T-helper 2 cell treated with Interferon-gamma antibody and Interleukin-4, amounts not matched to agents 5 μg/mL and 100 μg/mL, for 36 hours (primary cell): Measurements from ENCODE around the gene NXT1.

Experiments
- DNase-seq: peaks from one replicate; pipeline ENCODE4 v3.0.0; 2021; ENCODE audit warnings: low spot score
- H3K27ac Mint-ChIP-seq: one replicate; pipeline ENCODE4 v1.8.0; 2021; ENCODE audit warnings: mild to moderate bottlenecking, mixed read lengths
- H3K27me3 Mint-ChIP-seq: one replicate; pipeline ENCODE4 v1.8.0; 2021; ENCODE audit warnings: low read depth, mixed read lengths
- H3K36me3 Mint-ChIP-seq: one replicate; pipeline ENCODE4 v1.8.0; 2021; ENCODE audit warnings: low read depth, mixed read lengths
- H3K4me1 Mint-ChIP-seq: one replicate; pipeline ENCODE4 v1.8.0; 2021; ENCODE audit warnings: low read depth, mixed read lengths
- H3K4me3 Mint-ChIP-seq: one replicate; pipeline ENCODE4 v1.8.0; 2022; ENCODE audit warnings: mild to moderate bottlenecking, moderate library complexity, mixed read lengths
- H3K9me3 Mint-ChIP-seq: one replicate; pipeline ENCODE4 v1.8.0; 2021; ENCODE audit warnings: mixed read lengths

The NXT1 gene

GRCh38 chr20:23358923-23359593 is 8.5 kb downstream of the NXT1 start:
- H3K9me3 Mint-ChIP-seq: no peaks in the 10 kb centered on the region
- peaks cover 31% of the 10 kb centered on the region for H3K4me1 Mint-ChIP-seq
- H3K27ac Mint-ChIP-seq: peak overlapping the region; percentile 86
- H3K4me3 Mint-ChIP-seq: peak overlapping the region; percentile 94
- peaks cover 10% of the 10 kb centered on the region for H3K36me3 Mint-ChIP-seq
- no peaks in the 10 kb centered on the region for H3K27me3 Mint-ChIP-seq
- no peak for DNase-seq

- Mint-ChIP-seq H3K27ac (peak overlapping the region; percentile 91), H3K4me1 (peaks cover 38% of the 10 kb centered on the region), H3K36me3 (peaks cover 17% of the 10 kb centered on the region), H3K9me3 (no peaks in the 10 kb centered on the region), H3K4me3 (peak overlapping the region; percentile 84), H3K27me3 (no peaks in the 10 kb centered on the region)
- no peak for DNase-seq
These were observed 9.9 kb downstream of the NXT1 start for GRCh38 chr20:23360531-23360930.

- Mint-ChIP-seq H3K27me3 (no peaks in the 10 kb centered on the region), H3K4me1 (peaks cover 40% of the 10 kb centered on the region), H3K27ac (peak overlapping the region; percentile 91), H3K9me3 (no peaks in the 10 kb centered on the region), H3K4me3 (peak overlapping the region; percentile 84), H3K36me3 (peaks cover 15% of the 10 kb centered on the region)
- DNase-seq: no peak
These were observed 10.5 kb downstream of the NXT1 start for GRCh38 chr20:23361119-23361475.

GRCh38 chr20:23361476-23362391 is 11.1 kb downstream of the NXT1 start, which contains the start of gene GZF1:
TSS of gene GZF1 (plus strand) at chr20:23362182. CDS start at chr20:23364384, 2,202 bp downstream.
- H3K4me1 Mint-ChIP-seq: peaks cover 47% of the 10 kb centered on the region

GRCh38 chr20:23362392-23363256 is 12.0 kb downstream of the NXT1 start:
- Mint-ChIP-seq H3K4me1 (peaks cover 46% of the 10 kb centered on the region), H3K9me3 (no peaks in the 10 kb centered on the region), H3K4me3 (peak overlapping the region; percentile 94), H3K27ac (peak overlapping the region; percentile 95), H3K27me3 (no peaks in the 10 kb centered on the region), H3K36me3 (peaks cover 24% of the 10 kb centered on the region)
- no peak for DNase-seq

More at GRCh38 chr20:23361476-23362391, 11.1 kb downstream of the NXT1 start, which contains the start of gene GZF1:
- Mint-ChIP-seq H3K27ac (peak within 1 kb of the TSS; percentile 95), H3K36me3 (peaks cover 22% of the 10 kb centered on the region), H3K9me3 (no peaks in the 10 kb centered on the region), H3K4me3 (peak within 1 kb of the TSS; percentile 94), H3K27me3 (no peaks in the 10 kb centered on the region)
- peak; percentile 99 for DNase-seq

- peak overlapping the region; percentile 95 for H3K27ac Mint-ChIP-seq
- H3K27me3 Mint-ChIP-seq: no peaks in the 10 kb centered on the region
- no peak for DNase-seq
- peaks cover 50% of the 10 kb centered on the region for H3K4me1 Mint-ChIP-seq
- peaks cover 28% of the 10 kb centered on the region for H3K36me3 Mint-ChIP-seq
- H3K9me3 Mint-ChIP-seq: no peaks in the 10 kb centered on the region
- peak overlapping the region; percentile 94 for H3K4me3 Mint-ChIP-seq
These were observed 12.7 kb downstream of the NXT1 start for GRCh38 chr20:23363257-23363649.

GRCh38 chr20:23365390-23366165 is 15.0 kb downstream of the NXT1 start:
- Mint-ChIP-seq H3K27ac (peak overlapping the region; percentile 51), H3K4me1 (peaks cover 40% of the 10 kb centered on the region), H3K27me3 (no peaks in the 10 kb centered on the region), H3K36me3 (peaks cover 46% of the 10 kb centered on the region), H3K4me3 (peak overlapping the region; percentile 32), H3K9me3 (no peaks in the 10 kb centered on the region)
- DNase-seq: no peak

- peaks cover 35% of the 10 kb centered on the region for H3K4me1 Mint-ChIP-seq
- no peak for DNase-seq
- H3K27me3 Mint-ChIP-seq: no peaks in the 10 kb centered on the region
- peak overlapping the region; percentile 32 for H3K4me3 Mint-ChIP-seq
- peak overlapping the region; percentile 20 for H3K27ac Mint-ChIP-seq
- peaks cover 53% of the 10 kb centered on the region for H3K36me3 Mint-ChIP-seq
- no peaks in the 10 kb centered on the region for H3K9me3 Mint-ChIP-seq
These were observed 15.8 kb downstream of the NXT1 start for GRCh38 chr20:23366384-23366783.

GRCh38 chr20:23367770-23368169 is 17.2 kb downstream of the NXT1 start:
- Mint-ChIP-seq H3K27me3 (no peaks in the 10 kb centered on the region), H3K27ac (no peak overlapping the region), H3K4me1 (peaks cover 35% of the 10 kb centered on the region), H3K9me3 (no peaks in the 10 kb centered on the region), H3K36me3 (peaks cover 63% of the 10 kb centered on the region), H3K4me3 (no peak overlapping the region)
- DNase-seq: no peak

- H3K4me1 Mint-ChIP-seq: peaks cover 28% of the 10 kb centered on the region
- peaks cover 64% of the 10 kb centered on the region for H3K36me3 Mint-ChIP-seq
- no peaks in the 10 kb centered on the region for H3K9me3 Mint-ChIP-seq
- no peaks in the 10 kb centered on the region for H3K27me3 Mint-ChIP-seq
- H3K27ac Mint-ChIP-seq: no peak overlapping the region
- H3K4me3 Mint-ChIP-seq: no peak overlapping the region
- no peak for DNase-seq
These were observed 17.9 kb downstream of the NXT1 start for GRCh38 chr20:23368316-23369071.

GRCh38 chr20:23369072-23369823 is 18.7 kb downstream of the NXT1 start:
- Mint-ChIP-seq H3K27ac (no peak overlapping the region), H3K36me3 (peaks cover 69% of the 10 kb centered on the region), H3K9me3 (no peaks in the 10 kb centered on the region), H3K4me1 (peaks cover 24% of the 10 kb centered on the region), H3K4me3 (no peak overlapping the region), H3K27me3 (no peaks in the 10 kb centered on the region)
- DNase-seq: no peak

GRCh38 chr20:23370274-23370673 is 19.7 kb downstream of the NXT1 start:
- Mint-ChIP-seq H3K27me3 (no peaks in the 10 kb centered on the region), H3K4me3 (no peak overlapping the region), H3K36me3 (peaks cover 64% of the 10 kb centered on the region), H3K9me3 (no peaks in the 10 kb centered on the region), H3K27ac (no peak overlapping the region), H3K4me1 (peaks cover 15% of the 10 kb centered on the region)
- DNase-seq: no peak
